ENCODE data around the gene POLR2C. TPM values are rescaled to one million over a fixed set of nuclear protein-coding genes. Genes with fewer than 3 reads are reported as not detected.

POLR2C gene
- total and polyA plus RNA-seq, 2 experiments from 2014 or later = 56.6 to 92.5 TPM

DNA sequence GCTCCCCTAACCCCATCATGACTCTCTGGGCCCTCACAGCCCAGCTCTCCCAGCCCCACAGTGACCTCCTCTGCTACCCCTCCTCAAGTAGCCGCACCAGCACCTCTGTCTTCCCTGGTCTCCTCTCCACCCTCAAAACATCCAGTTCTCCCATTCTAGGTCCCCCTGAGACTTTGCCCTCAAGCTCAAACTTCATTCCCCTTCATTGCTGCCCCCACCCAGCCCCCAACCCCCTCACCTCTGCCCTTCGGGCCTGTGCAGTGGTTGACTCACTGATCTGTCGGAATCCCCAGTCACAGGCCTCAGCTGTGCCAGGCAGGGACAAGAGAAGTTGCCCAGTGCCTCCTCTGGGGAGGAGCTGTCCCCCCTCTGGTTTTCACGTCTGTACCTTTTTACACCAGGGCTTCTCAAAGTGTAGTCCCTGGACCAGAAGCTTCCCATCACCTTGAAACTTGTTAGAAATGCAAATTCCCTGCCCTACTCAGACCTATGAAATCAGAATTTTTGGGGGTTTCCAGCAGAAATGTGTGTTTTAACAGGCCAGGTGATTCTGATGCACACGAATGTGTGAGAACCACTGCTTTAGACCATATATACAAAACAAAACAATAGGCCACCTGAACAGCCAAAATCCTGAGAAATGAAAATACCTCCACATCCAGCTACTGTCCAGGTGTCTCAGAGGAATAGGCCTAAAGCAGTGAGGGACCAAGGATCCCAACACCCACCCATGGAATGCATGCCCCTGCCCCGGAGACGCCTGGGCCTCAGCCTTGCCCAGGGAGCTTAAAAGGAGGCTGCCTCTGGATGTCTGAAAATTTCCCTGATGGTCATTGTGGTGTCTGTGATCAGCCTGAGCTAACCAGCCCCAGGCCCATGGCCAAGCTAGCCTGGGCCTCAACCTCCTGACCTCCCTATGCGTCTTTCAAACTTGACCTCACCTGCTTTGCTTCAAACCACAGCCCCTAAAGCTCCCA, 24.7 kb downstream of the POLR2C start:
- peak overlapping the region; percentile 93 for H3K4me2 ChIP-seq
- H2AFZ ChIP-seq = peak overlapping the region; percentile 98
- peaks cover 41% of the 10 kb centered on the region for H3K79me2 ChIP-seq
- TF ChIP-seq CTCF (IDR thresholded peaks at IDR 0.05; ENCODE audit: poor library complexity) (no peak), EZH2phosphoT487 (IDR thresholded peaks at IDR 0.05; ENCODE audit: low read depth, severe bottlenecking, unreplicated experiment) (no peak)
- WGBS (ENCODE audit: low lambda C conversion rate, missing lambda C conversion rate) = 66% methylated on average over 8 of the region's 8 CpGs
- DNase-seq (ENCODE audit: low spot score) = peak; percentile 16
- H4K20me1 ChIP-seq (ENCODE audit: insufficient read depth, poor library complexity, severe bottlenecking) = no peaks in the 10 kb centered on the region
- no peaks in the 10 kb centered on the region for H3K9me2 ChIP-seq (replicated peaks; ENCODE audit: insufficient read depth)
- no peaks in the 10 kb centered on the region for H3K27me3 ChIP-seq
- no peaks in the 10 kb centered on the region for H3K9me3 ChIP-seq (ENCODE audit: low read depth)
- H3K36me3 ChIP-seq (replicated peaks; ENCODE audit: insufficient read depth, low read depth) = no peaks in the 10 kb centered on the region
- H3K27ac ChIP-seq = peak overlapping the region; percentile 77
- peaks cover 40% of the 10 kb centered on the region for H3K4me1 ChIP-seq (ENCODE audit: insufficient read depth)
- no peak overlapping the region for H3K4me3 ChIP-seq

DNA sequence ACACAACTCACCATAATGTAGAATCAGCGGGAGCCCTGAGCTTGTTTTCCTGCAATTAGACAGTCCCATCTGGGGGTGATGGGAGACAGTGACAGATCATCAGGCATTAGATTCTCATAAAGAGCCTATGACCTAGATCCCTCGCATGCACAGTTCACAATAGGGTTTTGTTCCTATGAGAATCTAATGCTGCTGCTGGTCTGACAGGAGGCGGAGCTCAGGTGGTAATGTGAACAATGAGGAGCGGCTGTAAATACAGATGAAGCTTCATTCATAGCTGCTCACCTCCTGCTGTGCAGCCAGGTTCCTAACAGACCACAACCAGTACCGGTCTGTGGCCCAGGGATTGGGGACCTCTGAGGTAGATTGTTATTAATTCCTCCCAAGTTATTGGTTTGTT, 26.8 kb downstream of the POLR2C start:
- Histone ChIP-seq H3K4me2 (no peak overlapping the region), H3K27ac (no peak overlapping the region), H4K20me1 (ENCODE audit: insufficient read depth, poor library complexity, severe bottlenecking) (no peaks in the 10 kb centered on the region), H3K4me1 (ENCODE audit: insufficient read depth) (peaks cover 22% of the 10 kb centered on the region), H3K36me3 (replicated peaks; ENCODE audit: insufficient read depth, low read depth) (no peaks in the 10 kb centered on the region), H3K4me3 (no peak overlapping the region), H3K9me3 (ENCODE audit: low read depth) (no peaks in the 10 kb centered on the region), H3K79me2 (peaks cover 23% of the 10 kb centered on the region), H3K9me2 (replicated peaks; ENCODE audit: insufficient read depth) (no peaks in the 10 kb centered on the region), H3K27me3 (no peaks in the 10 kb centered on the region), H2AFZ (no peak overlapping the region)
- no peak for DNase-seq (ENCODE audit: low spot score)
- 96% methylated on average over 5 of the region's 5 CpGs for WGBS (ENCODE audit: low lambda C conversion rate, missing lambda C conversion rate)
- TF ChIP-seq EZH2 (IDR thresholded peaks at IDR 0.05; ENCODE audit: borderline replicate concordance) (no peak), EZH2phosphoT487 (IDR thresholded peaks at IDR 0.05; ENCODE audit: low read depth, severe bottlenecking, unreplicated experiment) (no peak), CTCF (IDR thresholded peaks at IDR 0.05; ENCODE audit: poor library complexity) (no peak)

GRCh38 chr16:57493767-57494166, 31.3 kb downstream of the POLR2C start:
- H3K9me3 ChIP-seq (ENCODE audit: low read depth) = no peaks in the 10 kb centered on the region
- no peaks in the 10 kb centered on the region for H3K36me3 ChIP-seq (replicated peaks; ENCODE audit: insufficient read depth, low read depth)
- H3K9me2 ChIP-seq (replicated peaks; ENCODE audit: insufficient read depth) = no peaks in the 10 kb centered on the region
- H3K27ac ChIP-seq = no peak overlapping the region
- TF ChIP-seq EZH2 (IDR thresholded peaks at IDR 0.05; ENCODE audit: borderline replicate concordance) = no peak
- no peak for TF ChIP-seq EZH2phosphoT487 (IDR thresholded peaks at IDR 0.05; ENCODE audit: low read depth, severe bottlenecking, unreplicated experiment)
- no peak for TF ChIP-seq CTCF (IDR thresholded peaks at IDR 0.05; ENCODE audit: poor library complexity)
- H3K4me2 ChIP-seq = no peak overlapping the region
- H4K20me1 ChIP-seq (ENCODE audit: insufficient read depth, poor library complexity, severe bottlenecking) = no peaks in the 10 kb centered on the region
- no peaks in the 10 kb centered on the region for H3K27me3 ChIP-seq
- no peaks in the 10 kb centered on the region for H3K4me1 ChIP-seq (ENCODE audit: insufficient read depth)
- H3K4me3 ChIP-seq = no peak overlapping the region
- H3K79me2 ChIP-seq = no peaks in the 10 kb centered on the region
- no peak overlapping the region for H2AFZ ChIP-seq
- DNase-seq (ENCODE audit: low spot score) = no peak
- WGBS (ENCODE audit: low lambda C conversion rate, missing lambda C conversion rate) = 93% methylated on average over 4 of the region's 4 CpGs

Data from hepatocyte (in vitro differentiated cells).